Thyroid gland (tissue), 4 donors: Measurements from ENCODE around the gene UBE2R2. TPM values are rescaled to one million over a fixed set of nuclear protein-coding genes. Genes with fewer than 3 reads are reported as not detected.
"Not testable (repeated sequence)": the region's sequence is repeated elsewhere in the genome, so short reads cannot be mapped to it uniquely, and the experiment has no call there.

Experiments used
- DNase-seq, 2 donors: peaks; one replicate each; pipeline ENCODE4 v3.0.0-alpha.2; 2019
- H3K27ac ChIP-seq, 3 donors: fragments of 200-600 bp; sonication (generic); 1 replicate in 2 of 3; 2 replicates in 1 of 3; pipeline ENCODE4 v1.5.1; 2016 to 2019; ENCODE audit warnings: mild to moderate bottlenecking in 1 of 3, moderate library complexity in 1 of 3
- H3K27me3 ChIP-seq: fragments of 200-600 bp; sonication (generic); one replicate; pipeline ENCODE4 v1.5.1; 2019
- H3K36me3 ChIP-seq, 2 donors: fragments of 200-600 bp; sonication (generic); one replicate each; pipeline ENCODE4 v1.5.1; 2016 to 2019
- H3K4me1 ChIP-seq, 2 donors: fragments of 200-600 bp; sonication (generic); one replicate each; pipeline ENCODE4 v1.5.1; 2017 to 2019
- H3K4me3 ChIP-seq, 3 donors: fragments of 200-600 bp; sonication (generic); replicated peaks in 1 of 3; 1 replicate in 2 of 3; 2 replicates in 1 of 3; pipeline ENCODE4 v1.5.1; 2016; ENCODE audit warnings: mild to moderate bottlenecking in 1 of 3
- H3K9me3 ChIP-seq: fragments of 200-600 bp; sonication (generic); one replicate; pipeline ENCODE4 v1.5.1; 2017
- POLR2A ChIP-seq, 2 donors: fragments of 450-650 bp; IDR thresholded peaks; one replicate each; pipeline ENCODE4 v1.6.1; 2017; ENCODE audit warnings: antibody characterized with exemption in 2 of 2, mild to moderate bottlenecking in 2 of 2, moderate library complexity in 1 of 2
- WGBS, 2 donors: methylation state at CpG; one replicate each; pipeline ENCODE4 v1.1.5; 2017; 5-methylcytosine and 5-hydroxymethylcytosine counted together
- intact Hi-C: fragments of 100-400 bp; cut with DNase I; formaldehyde crosslinking; loops from one replicate; pipeline ENCODE4 v1.15.1; 2023
- total RNA-seq, 4 donors: library from RNA; depleted of rRNA; stranded (reverse); fragments of >200 nt; gene quantifications; one replicate each; pipeline ENCODE4 v1.2.3, GENCODE V29; 2016
- TF ChIP-seq, protein P1 (sequence below), 6 experiments: fragments of 200-600 bp in 3 of 6; fragments of 450-650 bp in 3 of 6; sonication (generic) in 3 of 6; IDR thresholded peaks; one replicate each; pipeline ENCODE4 v1.5.1; 2016 to 2019; ENCODE audit warnings: antibody characterized with exemption in 6 of 6, mild to moderate bottlenecking in 2 of 6, inconsistent platforms in 1 of 6, moderate library complexity in 1 of 6

UBE2R2 gene
- 10 to 100 TPM; 22.8 to 31.4 (median 25.8) TPM for total RNA-seq

- WGBS, 2 donors = 12% methylated on average over 14 to 18 of the region's 66 CpGs
- Histone ChIP-seq H3K27ac (peak within 1 kb of the TSS; percentile 97 to 99 (median 97)), H3K27me3 (no peaks in the 10 kb centered on the region), H3K4me1 (peaks cover 28 to 33% of the 10 kb centered on the region in 2 donors), H3K36me3 (no peaks in the 10 kb centered on the region), H3K9me3 (no peaks in the 10 kb centered on the region), H3K4me3 (peak within 1 kb of the TSS; percentile 58 to 90 (median 62))
- peak; percentile 87 to 88 for DNase-seq
- TF ChIP-seq, protein P1, sequence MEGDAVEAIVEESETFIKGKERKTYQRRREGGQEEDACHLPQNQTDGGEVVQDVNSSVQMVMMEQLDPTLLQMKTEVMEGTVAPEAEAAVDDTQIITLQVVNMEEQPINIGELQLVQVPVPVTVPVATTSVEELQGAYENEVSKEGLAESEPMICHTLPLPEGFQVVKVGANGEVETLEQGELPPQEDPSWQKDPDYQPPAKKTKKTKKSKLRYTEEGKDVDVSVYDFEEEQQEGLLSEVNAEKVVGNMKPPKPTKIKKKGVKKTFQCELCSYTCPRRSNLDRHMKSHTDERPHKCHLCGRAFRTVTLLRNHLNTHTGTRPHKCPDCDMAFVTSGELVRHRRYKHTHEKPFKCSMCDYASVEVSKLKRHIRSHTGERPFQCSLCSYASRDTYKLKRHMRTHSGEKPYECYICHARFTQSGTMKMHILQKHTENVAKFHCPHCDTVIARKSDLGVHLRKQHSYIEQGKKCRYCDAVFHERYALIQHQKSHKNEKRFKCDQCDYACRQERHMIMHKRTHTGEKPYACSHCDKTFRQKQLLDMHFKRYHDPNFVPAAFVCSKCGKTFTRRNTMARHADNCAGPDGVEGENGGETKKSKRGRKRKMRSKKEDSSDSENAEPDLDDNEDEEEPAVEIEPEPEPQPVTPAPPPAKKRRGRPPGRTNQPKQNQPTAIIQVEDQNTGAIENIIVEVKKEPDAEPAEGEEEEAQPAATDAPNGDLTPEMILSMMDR (IDR thresholded peaks at IDR 0.05) = no peak
- peak; percentile 46 to 72 for TF ChIP-seq POLR2A (IDR thresholded peaks at IDR 0.05)
- intact Hi-C loops = loop anchor here (10.0 kb wide), 2 partner anchors 228 to 258 kb away; partner anchors contain the start of gene UBAP2
Measured at GRCh38 chr9:33816327-33817252, at the start of gene UBE2R2. TSS of gene UBE2R2 (plus strand) at chr9:33817160. CDS start at chr9:33817758, 598 bp downstream.

DNA sequence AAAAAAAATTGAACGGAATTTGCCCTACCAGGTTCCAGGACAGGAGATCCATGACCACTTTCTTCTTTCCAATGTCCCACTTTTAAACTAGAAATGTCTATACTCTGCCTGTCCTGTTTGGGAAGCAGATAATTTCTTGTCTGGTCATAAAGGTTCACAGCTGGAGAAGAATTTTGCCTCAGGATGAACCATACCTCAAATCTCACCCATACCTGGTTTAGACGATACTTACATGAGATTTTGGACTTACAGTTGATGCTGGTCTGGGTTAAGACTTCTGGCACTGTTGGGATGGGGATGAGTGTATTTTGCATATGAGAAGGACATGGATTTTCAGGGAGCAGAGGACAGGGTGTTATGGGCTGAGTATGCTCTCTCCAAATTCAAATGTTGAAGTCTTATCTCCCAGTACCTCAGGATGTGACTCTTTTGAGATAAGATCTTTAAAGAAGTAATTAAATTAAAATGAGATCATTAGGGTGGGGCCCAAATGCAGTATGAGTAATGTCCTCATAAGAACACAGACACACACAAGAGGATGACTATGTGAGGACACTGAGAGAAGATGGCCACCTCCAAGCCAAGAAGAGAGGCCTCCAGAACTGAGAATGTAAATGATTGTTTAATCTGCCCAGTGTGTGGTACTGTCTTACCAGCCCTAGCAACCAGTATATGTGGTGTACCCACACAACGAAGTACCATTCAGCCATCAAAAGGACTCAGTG lies 46.6 kb upstream of the UBE2R2 start:
- H3K9me3 ChIP-seq, H3K36me3 ChIP-seq, intact Hi-C loops, H3K4me3 ChIP-seq, H3K27me3 ChIP-seq, H3K4me1 ChIP-seq, H3K27ac ChIP-seq, DNase-seq: not testable (repeated sequence)
- WGBS, 2 donors = 91 to 99% methylated on average over 3 of the region's 3 CpGs

DNA sequence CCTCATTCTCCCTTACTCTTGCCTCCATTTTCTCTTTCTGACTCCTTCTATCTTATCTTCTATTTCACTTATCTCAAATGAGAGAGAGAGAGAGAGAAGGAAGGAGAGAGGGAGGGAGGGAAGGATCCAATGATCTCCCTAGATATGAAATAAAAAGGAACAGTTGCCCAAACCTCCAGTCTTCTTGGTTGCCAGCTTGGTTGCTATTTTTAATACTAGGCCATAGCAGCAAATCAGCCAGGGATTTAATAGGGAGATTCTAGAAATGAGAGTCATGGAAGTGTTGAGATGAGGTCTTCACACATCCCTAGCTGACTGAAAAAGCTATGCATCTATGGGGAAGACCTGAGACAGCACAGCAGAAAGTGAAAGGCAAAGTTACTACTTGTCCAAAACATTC lies 43.8 kb upstream of the UBE2R2 start:
- H3K27ac ChIP-seq, intact Hi-C loops, H3K36me3 ChIP-seq, H3K4me1 ChIP-seq, H3K9me3 ChIP-seq, DNase-seq, H3K27me3 ChIP-seq, H3K4me3 ChIP-seq: not testable (repeated sequence)

DNA sequence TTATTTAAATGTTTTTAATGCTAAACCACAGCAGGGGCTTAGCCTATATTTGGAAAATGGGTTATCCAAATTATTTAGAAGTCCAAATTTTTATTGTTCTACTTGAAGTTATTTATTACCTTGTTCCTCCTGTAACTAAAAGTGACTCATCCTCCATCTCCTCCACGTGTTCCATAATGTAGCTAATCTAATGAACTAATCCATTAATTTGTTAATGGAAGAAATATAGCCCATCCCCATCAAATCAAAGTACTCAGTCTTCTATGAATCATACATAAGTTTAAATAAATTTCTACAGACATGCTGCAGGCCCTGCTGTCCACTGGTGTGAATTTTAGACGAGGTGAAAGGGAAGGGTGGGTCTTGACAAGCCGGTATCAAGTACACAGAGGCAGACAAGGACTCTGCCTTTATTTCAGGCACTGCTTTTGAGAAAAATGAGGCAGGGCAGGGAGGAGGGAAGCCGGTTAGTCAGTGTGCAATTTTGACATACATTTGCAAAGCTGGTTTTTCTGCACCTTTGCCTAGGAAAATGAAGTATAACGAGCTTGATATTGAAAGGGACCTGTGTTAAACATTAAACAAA lies 42.8 kb upstream of the UBE2R2 start:
- H3K4me3 ChIP-seq, H3K36me3 ChIP-seq, H3K27me3 ChIP-seq, intact Hi-C loops, H3K27ac ChIP-seq, DNase-seq, H3K9me3 ChIP-seq, H3K4me1 ChIP-seq: not testable (repeated sequence)
- 76 to 77% methylated on average over 5 of the region's 5 CpGs for WGBS, 2 donors

- no peaks in the 10 kb centered on the region for H3K36me3 ChIP-seq
- intact Hi-C loops = no loop called here
- H3K4me3 ChIP-seq = no peak overlapping the region
- H3K9me3 ChIP-seq = no peaks in the 10 kb centered on the region
- H3K4me1 ChIP-seq = peaks cover 5% of the 10 kb centered on the region in 2 donors
- no peak for DNase-seq
- no peak overlapping the region for H3K27ac ChIP-seq
- H3K27me3 ChIP-seq = no peaks in the 10 kb centered on the region
- TF ChIP-seq, protein P1 (IDR thresholded peaks at IDR 0.05) = no peak
- no peak for TF ChIP-seq POLR2A (IDR thresholded peaks at IDR 0.05)
Measured at GRCh38 chr9:33776578-33776977, 40.4 kb upstream of the UBE2R2 start.

DNA sequence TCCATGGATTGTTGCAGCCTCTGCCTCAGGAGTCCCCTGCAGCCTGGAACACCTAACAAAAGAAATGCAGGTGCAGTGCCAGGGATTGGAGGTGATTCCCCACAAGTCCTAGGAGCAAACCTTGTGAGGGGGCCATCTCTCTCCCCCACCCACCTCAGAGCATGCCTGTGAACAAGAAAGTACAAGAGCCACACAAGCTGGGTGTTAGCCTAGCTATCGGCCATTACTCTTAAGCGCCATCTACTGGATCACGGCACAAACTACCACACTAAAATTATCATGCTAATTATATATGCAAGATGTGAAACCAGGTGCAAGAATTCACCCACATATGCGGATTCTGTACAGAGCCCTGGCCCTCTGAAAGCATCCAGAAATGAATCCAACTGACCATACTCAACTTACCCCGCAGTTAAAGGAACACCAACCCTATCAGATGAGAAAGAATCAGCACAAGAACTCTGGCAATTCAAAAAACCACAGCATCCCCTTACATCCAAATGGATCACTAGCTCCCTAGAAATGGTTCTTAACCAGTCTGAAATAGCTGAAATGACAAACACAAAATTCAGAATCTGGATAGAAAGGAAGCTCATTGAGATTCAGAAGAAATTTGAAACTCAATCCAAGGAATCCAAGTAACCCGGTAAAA lies 38.1 kb upstream of the UBE2R2 start:
- peaks cover 11 to 17% of the 10 kb centered on the region in 2 donors for H3K4me1 ChIP-seq
- WGBS, 2 donors = 15 to 17% methylated on average over 6 of the region's 6 CpGs
- no peak overlapping the region for H3K4me3 ChIP-seq
- no peaks in the 10 kb centered on the region for H3K36me3 ChIP-seq
- H3K9me3 ChIP-seq = no peaks in the 10 kb centered on the region
- intact Hi-C loops = no loop called here
- TF ChIP-seq POLR2A (IDR thresholded peaks at IDR 0.05) = no peak
- TF ChIP-seq, protein P1 (IDR thresholded peaks at IDR 0.05) = peak; percentile 52 to 85 (median 60)
- H3K27me3 ChIP-seq = no peaks in the 10 kb centered on the region
- no peak overlapping the region for H3K27ac ChIP-seq
- peak; percentile 23 to 33 for DNase-seq
